ENCODE data around the gene KLF16.

KLF16 gene

GRCh38 chr19:1874554-1875185 lies 11.3 kb upstream of the KLF16 start:
- Histone ChIP-seq H3K27me3 (ENCODE audit: insufficient read depth, low read length) (no peaks in the 10 kb centered on the region), H3K36me3 (ENCODE audit: insufficient read depth, low read depth, low read length) (no peaks in the 10 kb centered on the region), H3K9me3 (ENCODE audit: insufficient read depth, low read depth, low read length) (no peaks in the 10 kb centered on the region), H3K4me1 (ENCODE audit: insufficient read depth, low read length) (peaks cover 9% of the 10 kb centered on the region; the same call in 1 of the 2 replicates), H3K4me3 (ENCODE audit: low read length) (peak overlapping the region; percentile 88), H3K27ac (ENCODE audit: low read length) (no peak overlapping the region), H3K9ac (ENCODE audit: low read depth, low read length) (peak overlapping the region; percentile 87; the same call in 1 of the 2 replicates)

DNA sequence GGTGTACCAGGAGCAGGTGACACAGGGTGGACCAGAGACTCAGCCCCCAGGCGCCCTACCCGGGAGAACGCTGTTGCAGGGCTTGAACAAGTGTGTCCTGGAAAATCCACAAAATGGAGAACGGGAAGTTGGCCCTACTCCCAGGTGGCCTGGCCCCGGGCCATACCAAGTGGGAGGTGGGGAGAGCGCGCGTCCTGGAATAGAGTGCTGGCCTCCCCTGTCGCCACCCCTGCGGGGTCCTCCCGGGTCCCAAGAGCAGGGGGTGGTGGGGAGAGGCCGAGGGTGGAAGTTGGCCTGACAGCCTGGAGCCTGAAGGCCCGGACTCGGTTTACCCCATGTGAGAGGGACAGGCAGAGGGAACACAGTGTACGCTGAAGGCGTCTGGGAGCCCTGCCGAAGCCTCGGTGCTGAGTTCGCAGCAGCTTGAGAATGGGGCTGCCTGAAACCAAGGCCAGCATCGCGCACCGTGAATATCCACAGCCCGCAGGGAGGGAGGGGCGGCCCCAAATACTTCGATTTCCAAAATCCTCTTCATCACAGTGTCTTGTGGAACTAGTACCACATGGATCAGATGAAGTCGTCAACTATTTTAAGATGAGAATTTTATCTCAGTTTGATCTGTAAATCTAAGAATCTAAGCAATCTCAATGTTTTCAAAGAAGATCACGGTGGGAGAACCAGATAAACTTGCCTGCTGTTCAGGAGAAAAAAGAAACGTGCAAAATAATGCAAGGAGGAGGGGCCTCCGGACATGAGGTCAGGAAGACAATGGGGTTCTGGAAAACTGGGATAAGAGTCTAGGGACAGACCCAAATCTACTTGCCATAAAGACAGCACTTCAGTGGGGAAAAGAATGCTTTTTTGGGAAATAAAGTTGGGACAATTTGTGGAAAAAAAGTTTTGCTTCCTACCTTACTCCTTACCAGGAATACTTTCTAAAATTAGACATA lies 10.4 kb upstream of the KLF16 start:
- peak overlapping the region; percentile 87; the same call in 1 of the 2 replicates for H3K9ac ChIP-seq (ENCODE audit: low read depth, low read length)
- no peak overlapping the region for H3K27ac ChIP-seq (ENCODE audit: low read length)
- H3K27me3 ChIP-seq (ENCODE audit: insufficient read depth, low read length): no peaks in the 10 kb centered on the region
- H3K4me3 ChIP-seq (ENCODE audit: low read length): peak overlapping the region; percentile 88; the same call in 1 of the 2 replicates
- H3K9me3 ChIP-seq (ENCODE audit: insufficient read depth, low read depth, low read length): no peaks in the 10 kb centered on the region
- H3K4me1 ChIP-seq (ENCODE audit: insufficient read depth, low read length): peaks cover 9% of the 10 kb centered on the region; the same call in 1 of the 2 replicates
- H3K36me3 ChIP-seq (ENCODE audit: insufficient read depth, low read depth, low read length): no peaks in the 10 kb centered on the region

DNA sequence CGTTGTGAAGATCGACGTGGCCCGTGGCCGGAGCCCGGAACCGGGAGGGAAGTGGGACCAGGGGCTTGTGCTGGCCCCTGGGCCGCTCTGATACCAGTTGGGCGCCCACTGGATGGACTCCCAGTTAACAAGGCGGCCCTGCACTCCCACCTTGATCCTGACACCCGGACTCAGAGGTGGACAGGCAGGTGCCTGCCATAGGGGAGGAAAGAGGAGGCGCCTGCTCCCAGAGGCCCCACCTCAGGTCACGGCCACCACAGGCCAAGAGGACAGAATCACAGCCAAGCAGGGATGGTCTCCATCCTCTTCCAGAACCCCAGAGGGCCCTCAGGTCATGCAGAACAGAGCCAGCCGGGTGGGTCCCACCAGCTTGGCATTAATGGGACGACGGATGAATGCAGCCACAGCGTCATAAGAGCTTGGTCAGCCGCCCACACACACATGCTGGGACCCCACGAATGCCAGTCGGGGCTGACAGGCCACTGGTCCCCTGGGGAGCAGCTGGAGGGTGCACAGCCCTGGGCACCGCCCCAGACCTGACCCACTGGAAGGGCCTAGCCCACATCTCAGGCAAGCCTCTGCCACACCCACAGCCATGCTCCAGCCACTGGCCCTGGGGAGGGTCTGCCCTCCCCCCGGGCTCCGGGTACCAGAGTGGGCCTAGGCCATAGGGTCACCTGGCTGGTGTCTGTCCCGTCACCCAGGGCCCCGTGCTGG lies 9.6 kb upstream of the KLF16 start:
- Histone ChIP-seq H3K9me3 (ENCODE audit: insufficient read depth, low read depth, low read length) (no peaks in the 10 kb centered on the region), H3K4me3 (ENCODE audit: low read length) (no peak overlapping the region), H3K36me3 (ENCODE audit: insufficient read depth, low read depth, low read length) (no peaks in the 10 kb centered on the region), H3K27me3 (ENCODE audit: insufficient read depth, low read length) (no peaks in the 10 kb centered on the region), H3K27ac (ENCODE audit: low read length) (no peak overlapping the region), H3K4me1 (ENCODE audit: insufficient read depth, low read length) (peaks cover 9% of the 10 kb centered on the region; the same call in 1 of the 2 replicates), H3K9ac (ENCODE audit: low read depth, low read length) (no peak overlapping the region)

- peaks cover 9% of the 10 kb centered on the region; the same call in 1 of the 2 replicates for H3K4me1 ChIP-seq (ENCODE audit: insufficient read depth, low read length)
- H3K27ac ChIP-seq (ENCODE audit: low read length): no peak overlapping the region
- H3K9ac ChIP-seq (ENCODE audit: low read depth, low read length): no peak overlapping the region
- H3K36me3 ChIP-seq (ENCODE audit: insufficient read depth, low read depth, low read length): no peaks in the 10 kb centered on the region
- H3K4me3 ChIP-seq (ENCODE audit: low read length): no peak overlapping the region
- no peaks in the 10 kb centered on the region for H3K9me3 ChIP-seq (ENCODE audit: insufficient read depth, low read depth, low read length)
- no peaks in the 10 kb centered on the region for H3K27me3 ChIP-seq (ENCODE audit: insufficient read depth, low read length)
Observed at GRCh38 chr19:1871630-1872029, 8.3 kb upstream of the KLF16 start.

GRCh38 chr19:1871140-1871597 lies 7.8 kb upstream of the KLF16 start:
- Histone ChIP-seq H3K27ac (ENCODE audit: low read length) (no peak overlapping the region), H3K4me3 (ENCODE audit: low read length) (no peak overlapping the region), H3K36me3 (ENCODE audit: insufficient read depth, low read depth, low read length) (no peaks in the 10 kb centered on the region), H3K4me1 (ENCODE audit: insufficient read depth, low read length) (peaks cover 9% of the 10 kb centered on the region; the same call in 1 of the 2 replicates), H3K9ac (ENCODE audit: low read depth, low read length) (no peak overlapping the region), H3K27me3 (ENCODE audit: insufficient read depth, low read length) (no peaks in the 10 kb centered on the region), H3K9me3 (ENCODE audit: insufficient read depth, low read depth, low read length) (no peaks in the 10 kb centered on the region)

GRCh38 chr19:1868971-1869370 lies 5.6 kb upstream of the KLF16 start:
- no peak overlapping the region for H3K4me3 ChIP-seq (ENCODE audit: low read length)
- no peak overlapping the region for H3K27ac ChIP-seq (ENCODE audit: low read length)
- no peaks in the 10 kb centered on the region for H3K36me3 ChIP-seq (ENCODE audit: insufficient read depth, low read depth, low read length)
- H3K9ac ChIP-seq (ENCODE audit: low read depth, low read length): no peak overlapping the region
- H3K27me3 ChIP-seq (ENCODE audit: insufficient read depth, low read length): no peaks in the 10 kb centered on the region
- no peaks in the 10 kb centered on the region for H3K9me3 ChIP-seq (ENCODE audit: insufficient read depth, low read depth, low read length)
- H3K4me1 ChIP-seq (ENCODE audit: insufficient read depth, low read length): peaks cover 7% of the 10 kb centered on the region; the same call in 1 of the 2 replicates

GRCh38 chr19:1867349-1867724 lies 4.0 kb upstream of the KLF16 start:
- Histone ChIP-seq H3K4me1 (ENCODE audit: insufficient read depth, low read length) (peaks cover 7% of the 10 kb centered on the region; the same call in 1 of the 2 replicates), H3K9me3 (ENCODE audit: insufficient read depth, low read depth, low read length) (no peaks in the 10 kb centered on the region), H3K27me3 (ENCODE audit: insufficient read depth, low read length) (peaks cover 2% of the 10 kb centered on the region; the same call in 1 of the 2 replicates), H3K27ac (ENCODE audit: low read length) (no peak overlapping the region), H3K36me3 (ENCODE audit: insufficient read depth, low read depth, low read length) (no peaks in the 10 kb centered on the region), H3K9ac (ENCODE audit: low read depth, low read length) (no peak overlapping the region), H3K4me3 (ENCODE audit: low read length) (no peak overlapping the region)

- Histone ChIP-seq H3K27me3 (ENCODE audit: insufficient read depth, low read length) (peaks cover 7% of the 10 kb centered on the region), H3K27ac (ENCODE audit: low read length) (no peak overlapping the region), H3K36me3 (ENCODE audit: insufficient read depth, low read depth, low read length) (no peaks in the 10 kb centered on the region), H3K4me1 (ENCODE audit: insufficient read depth, low read length) (peaks cover 7% of the 10 kb centered on the region; the same call in 1 of the 2 replicates), H3K9me3 (ENCODE audit: insufficient read depth, low read depth, low read length) (no peaks in the 10 kb centered on the region), H3K4me3 (ENCODE audit: low read length) (no peak overlapping the region), H3K9ac (ENCODE audit: low read depth, low read length) (no peak overlapping the region)
Observed at GRCh38 chr19:1866693-1867348, 3.4 kb upstream of the KLF16 start.

DNA sequence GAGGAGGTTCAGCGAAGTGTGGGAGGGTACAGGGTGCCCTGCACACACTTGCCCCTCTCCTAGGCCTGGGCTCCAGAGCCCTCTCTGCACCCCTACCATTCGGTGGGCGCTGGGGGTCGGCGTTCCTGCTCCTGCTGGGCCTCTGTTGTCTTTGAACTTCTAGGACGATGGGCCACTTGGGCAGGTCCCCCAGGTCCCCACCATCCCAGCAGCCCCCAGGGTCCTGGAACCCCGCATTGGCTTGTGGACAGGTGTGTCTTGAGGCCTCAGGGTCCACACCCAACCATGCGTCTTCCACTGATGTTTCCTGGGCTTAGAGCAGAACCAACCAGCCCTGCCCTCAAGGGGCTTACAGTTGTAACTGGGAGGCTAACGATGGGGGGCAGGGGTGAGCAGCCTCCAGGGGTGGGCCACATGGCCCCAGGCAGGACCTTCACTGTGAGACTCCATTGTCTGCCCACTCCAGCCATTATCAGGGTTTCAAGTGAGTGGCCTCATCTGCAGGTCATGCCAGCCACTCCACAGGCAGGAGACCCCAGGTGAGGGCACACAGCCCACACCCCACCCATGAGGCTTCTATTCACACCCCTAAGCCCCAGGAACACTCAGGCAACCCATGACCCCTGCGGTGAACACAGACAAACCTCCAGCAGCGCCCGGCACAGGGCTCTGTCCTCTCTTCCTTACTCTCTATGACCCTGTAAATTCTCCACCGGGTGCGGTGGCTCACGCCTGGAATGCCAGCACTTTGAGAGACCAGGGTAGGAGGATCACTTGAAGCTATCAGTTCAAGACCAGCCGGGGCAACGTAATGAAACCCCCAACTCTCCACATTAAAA lies 2.0 kb upstream of the KLF16 start:
- H3K27me3 ChIP-seq (ENCODE audit: insufficient read depth, low read length): peaks cover 22% of the 10 kb centered on the region
- peak overlapping the region; percentile 80 for H3K27ac ChIP-seq (ENCODE audit: low read length)
- peak overlapping the region; percentile 94 for H3K9ac ChIP-seq (ENCODE audit: low read depth, low read length)
- no peaks in the 10 kb centered on the region for H3K36me3 ChIP-seq (ENCODE audit: insufficient read depth, low read depth, low read length)
- no peaks in the 10 kb centered on the region for H3K9me3 ChIP-seq (ENCODE audit: insufficient read depth, low read depth, low read length)
- H3K4me3 ChIP-seq (ENCODE audit: low read length): peak overlapping the region; percentile 76
- H3K4me1 ChIP-seq (ENCODE audit: insufficient read depth, low read length): peaks cover 16% of the 10 kb centered on the region; the same call in 1 of the 2 replicates

DNA sequence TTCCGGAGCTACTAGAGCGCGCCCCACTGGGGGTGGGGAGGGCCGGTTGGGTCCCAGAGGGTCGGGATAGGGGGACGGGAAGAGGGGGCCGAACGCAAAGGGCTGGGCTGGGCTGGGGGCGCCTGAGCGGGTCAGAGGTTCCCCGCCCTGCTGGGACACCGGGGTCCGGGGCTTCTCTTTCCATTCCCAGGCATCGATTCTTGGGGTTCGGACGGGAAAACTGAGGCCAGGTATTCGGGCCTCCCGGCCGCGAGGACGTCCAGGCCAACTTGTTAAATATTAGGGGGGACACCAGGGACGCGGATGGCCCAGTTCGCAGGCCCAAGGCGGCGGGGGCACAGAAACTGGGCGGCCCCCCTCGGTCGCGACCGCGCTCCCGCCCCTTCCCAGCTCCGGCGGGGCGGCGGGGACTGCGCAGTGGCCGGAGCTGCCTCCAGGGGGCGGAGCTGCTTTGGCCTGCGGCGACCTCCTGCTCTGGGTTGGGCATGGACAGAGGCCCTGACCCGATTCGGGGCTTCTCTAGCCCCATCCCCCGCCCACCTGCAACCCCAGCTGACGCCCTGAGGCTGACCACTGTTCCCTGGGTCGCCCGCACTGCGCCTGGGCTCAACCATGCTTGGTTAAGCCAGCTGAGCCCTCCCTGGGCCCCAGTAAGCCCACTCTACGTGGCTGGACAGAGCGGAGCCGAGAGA lies 1.2 kb upstream of the KLF16 start:
- H3K36me3 ChIP-seq (ENCODE audit: insufficient read depth, low read depth, low read length): no peaks in the 10 kb centered on the region
- H3K27ac ChIP-seq (ENCODE audit: low read length): peak overlapping the region; percentile 92
- peaks cover 17% of the 10 kb centered on the region; the same call in 1 of the 2 replicates for H3K4me1 ChIP-seq (ENCODE audit: insufficient read depth, low read length)
- peak overlapping the region; percentile 94 for H3K9ac ChIP-seq (ENCODE audit: low read depth, low read length)
- H3K9me3 ChIP-seq (ENCODE audit: insufficient read depth, low read depth, low read length): no peaks in the 10 kb centered on the region
- H3K4me3 ChIP-seq (ENCODE audit: low read length): peak overlapping the region; percentile 76
- H3K27me3 ChIP-seq (ENCODE audit: insufficient read depth, low read length): peaks cover 25% of the 10 kb centered on the region

All from iPS-20b (cell line).